ENCODE measurements around the gene GABARAP. TPM values are rescaled to one million over a fixed set of nuclear protein-coding genes. Genes with fewer than 3 reads are reported as not detected.

Gene GABARAP
- total RNA-seq, 1 experiment from 2014 or later: 228 TPM

- TF ChIP-seq, protein P1, sequence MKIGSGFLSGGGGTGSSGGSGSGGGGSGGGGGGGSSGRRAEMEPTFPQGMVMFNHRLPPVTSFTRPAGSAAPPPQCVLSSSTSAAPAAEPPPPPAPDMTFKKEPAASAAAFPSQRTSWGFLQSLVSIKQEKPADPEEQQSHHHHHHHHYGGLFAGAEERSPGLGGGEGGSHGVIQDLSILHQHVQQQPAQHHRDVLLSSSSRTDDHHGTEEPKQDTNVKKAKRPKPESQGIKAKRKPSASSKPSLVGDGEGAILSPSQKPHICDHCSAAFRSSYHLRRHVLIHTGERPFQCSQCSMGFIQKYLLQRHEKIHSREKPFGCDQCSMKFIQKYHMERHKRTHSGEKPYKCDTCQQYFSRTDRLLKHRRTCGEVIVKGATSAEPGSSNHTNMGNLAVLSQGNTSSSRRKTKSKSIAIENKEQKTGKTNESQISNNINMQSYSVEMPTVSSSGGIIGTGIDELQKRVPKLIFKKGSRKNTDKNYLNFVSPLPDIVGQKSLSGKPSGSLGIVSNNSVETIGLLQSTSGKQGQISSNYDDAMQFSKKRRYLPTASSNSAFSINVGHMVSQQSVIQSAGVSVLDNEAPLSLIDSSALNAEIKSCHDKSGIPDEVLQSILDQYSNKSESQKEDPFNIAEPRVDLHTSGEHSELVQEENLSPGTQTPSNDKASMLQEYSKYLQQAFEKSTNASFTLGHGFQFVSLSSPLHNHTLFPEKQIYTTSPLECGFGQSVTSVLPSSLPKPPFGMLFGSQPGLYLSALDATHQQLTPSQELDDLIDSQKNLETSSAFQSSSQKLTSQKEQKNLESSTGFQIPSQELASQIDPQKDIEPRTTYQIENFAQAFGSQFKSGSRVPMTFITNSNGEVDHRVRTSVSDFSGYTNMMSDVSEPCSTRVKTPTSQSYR (CRISPR knock-in tag; IDR thresholded peaks at IDR 0.05): no peak
- TF ChIP-seq ZNF416 (CRISPR knock-in tag; IDR thresholded peaks at IDR 0.05) (no peak), MAX (CRISPR knock-in tag; IDR thresholded peaks at IDR 0.05) (no peak), PRRX2 (CRISPR knock-in tag; IDR thresholded peaks at IDR 0.05) (no peak), NR1H2 (CRISPR knock-in tag; IDR thresholded peaks at IDR 0.05) (no peak), KAT7 (CRISPR knock-in tag; IDR thresholded peaks at IDR 0.05; ENCODE audit: borderline replicate concordance) (no peak), NFYB (CRISPR knock-in tag; conservative IDR thresholded peaks at IDR 0.05; ENCODE audit: low read depth) (no peak), SOX15 (CRISPR knock-in tag; IDR thresholded peaks at IDR 0.05) (no peak), TP53 (CRISPR knock-in tag; IDR thresholded peaks at IDR 0.05) (no peak), ZNF396 (CRISPR knock-in tag; IDR thresholded peaks at IDR 0.05; ENCODE audit: borderline replicate concordance) (no peak), ETV6 (CRISPR knock-in tag; IDR thresholded peaks at IDR 0.05) (no peak), CREB1 (CRISPR knock-in tag; IDR thresholded peaks at IDR 0.05) (no peak)
- TF ChIP-seq, protein P2, sequence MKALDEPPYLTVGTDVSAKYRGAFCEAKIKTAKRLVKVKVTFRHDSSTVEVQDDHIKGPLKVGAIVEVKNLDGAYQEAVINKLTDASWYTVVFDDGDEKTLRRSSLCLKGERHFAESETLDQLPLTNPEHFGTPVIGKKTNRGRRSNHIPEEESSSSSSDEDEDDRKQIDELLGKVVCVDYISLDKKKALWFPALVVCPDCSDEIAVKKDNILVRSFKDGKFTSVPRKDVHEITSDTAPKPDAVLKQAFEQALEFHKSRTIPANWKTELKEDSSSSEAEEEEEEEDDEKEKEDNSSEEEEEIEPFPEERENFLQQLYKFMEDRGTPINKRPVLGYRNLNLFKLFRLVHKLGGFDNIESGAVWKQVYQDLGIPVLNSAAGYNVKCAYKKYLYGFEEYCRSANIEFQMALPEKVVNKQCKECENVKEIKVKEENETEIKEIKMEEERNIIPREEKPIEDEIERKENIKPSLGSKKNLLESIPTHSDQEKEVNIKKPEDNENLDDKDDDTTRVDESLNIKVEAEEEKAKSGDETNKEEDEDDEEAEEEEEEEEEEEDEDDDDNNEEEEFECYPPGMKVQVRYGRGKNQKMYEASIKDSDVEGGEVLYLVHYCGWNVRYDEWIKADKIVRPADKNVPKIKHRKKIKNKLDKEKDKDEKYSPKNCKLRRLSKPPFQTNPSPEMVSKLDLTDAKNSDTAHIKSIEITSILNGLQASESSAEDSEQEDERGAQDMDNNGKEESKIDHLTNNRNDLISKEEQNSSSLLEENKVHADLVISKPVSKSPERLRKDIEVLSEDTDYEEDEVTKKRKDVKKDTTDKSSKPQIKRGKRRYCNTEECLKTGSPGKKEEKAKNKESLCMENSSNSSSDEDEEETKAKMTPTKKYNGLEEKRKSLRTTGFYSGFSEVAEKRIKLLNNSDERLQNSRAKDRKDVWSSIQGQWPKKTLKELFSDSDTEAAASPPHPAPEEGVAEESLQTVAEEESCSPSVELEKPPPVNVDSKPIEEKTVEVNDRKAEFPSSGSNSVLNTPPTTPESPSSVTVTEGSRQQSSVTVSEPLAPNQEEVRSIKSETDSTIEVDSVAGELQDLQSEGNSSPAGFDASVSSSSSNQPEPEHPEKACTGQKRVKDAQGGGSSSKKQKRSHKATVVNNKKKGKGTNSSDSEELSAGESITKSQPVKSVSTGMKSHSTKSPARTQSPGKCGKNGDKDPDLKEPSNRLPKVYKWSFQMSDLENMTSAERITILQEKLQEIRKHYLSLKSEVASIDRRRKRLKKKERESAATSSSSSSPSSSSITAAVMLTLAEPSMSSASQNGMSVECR (CRISPR knock-in tag; IDR thresholded peaks at IDR 0.05; ENCODE audit: borderline replicate concordance): no peak
- TF ChIP-seq, protein P3, sequence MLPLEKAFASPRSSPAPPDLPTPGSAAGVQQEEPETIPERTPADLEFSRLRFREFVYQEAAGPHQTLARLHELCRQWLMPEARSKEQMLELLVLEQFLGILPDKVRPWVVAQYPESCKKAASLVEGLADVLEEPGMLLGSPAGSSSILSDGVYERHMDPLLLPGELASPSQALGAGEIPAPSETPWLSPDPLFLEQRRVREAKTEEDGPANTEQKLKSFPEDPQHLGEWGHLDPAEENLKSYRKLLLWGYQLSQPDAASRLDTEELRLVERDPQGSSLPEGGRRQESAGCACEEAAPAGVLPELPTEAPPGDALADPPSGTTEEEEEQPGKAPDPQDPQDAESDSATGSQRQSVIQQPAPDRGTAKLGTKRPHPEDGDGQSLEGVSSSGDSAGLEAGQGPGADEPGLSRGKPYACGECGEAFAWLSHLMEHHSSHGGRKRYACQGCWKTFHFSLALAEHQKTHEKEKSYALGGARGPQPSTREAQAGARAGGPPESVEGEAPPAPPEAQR (CRISPR knock-in tag; IDR thresholded peaks at IDR 0.05): no peak
These were observed 15.2 kb downstream of the GABARAP start (continued) for GRCh38 chr17:7226721-7227710.

DNA sequence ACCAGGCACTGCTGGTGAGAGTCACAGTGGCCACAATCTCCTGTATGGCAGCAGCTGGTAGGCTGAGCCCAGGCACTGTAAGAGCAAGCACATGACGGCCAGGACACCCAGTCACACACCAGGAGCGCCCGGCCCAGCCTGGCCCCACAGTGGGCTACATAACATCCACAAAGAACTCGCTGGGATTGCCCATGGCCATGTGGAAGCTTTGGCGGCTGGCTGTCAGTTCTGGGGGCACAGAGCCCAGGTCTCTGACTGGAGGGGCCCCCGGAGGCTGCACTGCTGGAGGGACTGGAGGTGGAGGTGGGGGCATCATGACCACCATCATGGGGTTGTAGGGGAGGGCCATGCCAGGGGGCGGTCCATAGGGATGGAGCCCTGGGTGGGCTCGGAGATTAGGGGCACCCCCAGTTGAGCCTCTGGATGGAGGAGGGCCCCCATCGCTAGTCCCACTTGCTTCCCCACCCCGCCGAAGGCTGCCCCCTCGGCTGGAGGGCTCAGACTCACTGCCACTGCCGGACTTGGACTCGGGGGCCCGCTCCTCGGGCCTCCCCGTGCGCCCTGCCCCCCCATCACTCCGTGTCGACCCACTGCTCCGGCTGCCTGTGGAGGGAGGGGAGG, 16.4 kb downstream of the GABARAP start:
- POLR2A ChIA-PET: interaction anchor here (1.3 kb wide), 1 partner anchor 8 kb away, joined by 4 read pairs; the partner anchor contains the start of gene DVL2
- CTCF ChIA-PET: no interaction called here
- Mint-ChIP-seq H3K9me3 (no peaks in the 10 kb centered on the region), H3K36me3 (peaks cover 44% of the 10 kb centered on the region), H3K4me3 (no peak overlapping the region), H3K4me1 (peaks cover 7% of the 10 kb centered on the region), H3K27ac (no peak overlapping the region), H3K27me3 (ENCODE audit: low read depth) (no peaks in the 10 kb centered on the region)
- ATAC-seq: no peak
- no peak for DNase-seq (ENCODE audit: low spot score)
- TF ChIP-seq SMAD4 (CRISPR knock-in tag; IDR thresholded peaks at IDR 0.05) (no peak), GRHL2 (CRISPR knock-in tag; IDR thresholded peaks at IDR 0.05; ENCODE audit: insufficient replicate concordance, severe bottlenecking) (no peak), ZNF138 (CRISPR knock-in tag; conservative IDR thresholded peaks at IDR 0.05) (no peak), USF2 (CRISPR knock-in tag; IDR thresholded peaks at IDR 0.05) (no peak), E2F1 (CRISPR knock-in tag; IDR thresholded peaks at IDR 0.05) (no peak), USF1 (CRISPR knock-in tag; IDR thresholded peaks at IDR 0.05) (no peak), CREB1 (CRISPR knock-in tag; IDR thresholded peaks at IDR 0.05) (no peak), IRF2 (CRISPR knock-in tag; IDR thresholded peaks at IDR 0.05; ENCODE audit: borderline replicate concordance, low read depth) (no peak)
- TF ChIP-seq, protein P3 (CRISPR knock-in tag; IDR thresholded peaks at IDR 0.05): no peak

Data from WTC11 (cell line).